ENCODE data around the gene LPIN1. TPM values are rescaled to one million over a fixed set of nuclear protein-coding genes. Genes with fewer than 3 reads are reported as not detected.

Gene LPIN1
- total RNA-seq, 2 donors from 2014 or later, result 63.0 to 112 TPM

- Mint-ChIP-seq H3K4me1 (ENCODE audit: low read depth in 2 of 2) (peaks cover 53 to 55% of the 10 kb centered on the region in 2 donors), H3K9me3 (no peaks in the 10 kb centered on the region), H3K36me3 (no peaks in the 10 kb centered on the region), H3K27ac (peak overlapping the region; percentile 80 to 93), H3K4me3 (peak overlapping the region; percentile 76), H3K27me3 (no peaks in the 10 kb centered on the region)
- peak; percentile 81 to 88 for ATAC-seq
- DNase-seq (ENCODE audit: low spot score), result peak; percentile 89
Measured at GRCh38 chr2:11743846-11744553, 2.4 kb upstream of the LPIN1 start.

- Mint-ChIP-seq H3K4me1 (ENCODE audit: low read depth in 2 of 2) (peaks cover 57 to 59% of the 10 kb centered on the region in 2 donors), H3K4me3 (peak overlapping the region; percentile 81), H3K27ac (peak overlapping the region; percentile 80 to 93), H3K36me3 (no peaks in the 10 kb centered on the region), H3K27me3 (no peaks in the 10 kb centered on the region), H3K9me3 (no peaks in the 10 kb centered on the region)
- DNase-seq (ENCODE audit: low spot score), result no peak
- ATAC-seq, result no peak
Measured at GRCh38 chr2:11744631-11745394, 1.6 kb upstream of the LPIN1 start.

- no peak for ATAC-seq
- no peaks in the 10 kb centered on the region for H3K9me3 Mint-ChIP-seq
- peaks cover 67 to 68% of the 10 kb centered on the region in 2 donors for H3K4me1 Mint-ChIP-seq (ENCODE audit: low read depth in 2 of 2)
- H3K36me3 Mint-ChIP-seq, result no peaks in the 10 kb centered on the region
- DNase-seq (ENCODE audit: low spot score), result no peak
- H3K27ac Mint-ChIP-seq, result peak overlapping the region; percentile 80 to 93
- peak overlapping the region; percentile 81 for H3K4me3 Mint-ChIP-seq
- no peaks in the 10 kb centered on the region for H3K27me3 Mint-ChIP-seq
Measured at GRCh38 chr2:11745613-11746375, 638 bp upstream of the LPIN1 start.

- DNase-seq (ENCODE audit: low spot score), result no peak
- no peak for ATAC-seq
- Mint-ChIP-seq H3K27me3 (no peaks in the 10 kb centered on the region), H3K4me1 (ENCODE audit: low read depth in 2 of 2) (peaks cover 72 to 77% of the 10 kb centered on the region in 2 donors), H3K9me3 (no peaks in the 10 kb centered on the region), H3K4me3 (peak overlapping the region; percentile 96), H3K36me3 (no peaks in the 10 kb centered on the region), H3K27ac (peak overlapping the region; percentile 93 to 95)
Measured at GRCh38 chr2:11746807-11747459, 501 bp downstream of the LPIN1 start.

- peak overlapping the region; percentile 93 to 95 for H3K27ac Mint-ChIP-seq
- ATAC-seq (no peak), DNase-seq (ENCODE audit: low spot score) (no peak)
- H3K4me3 Mint-ChIP-seq, result peak overlapping the region; percentile 96
- H3K9me3 Mint-ChIP-seq, result no peaks in the 10 kb centered on the region
- H3K36me3 Mint-ChIP-seq, result no peaks in the 10 kb centered on the region
- peaks cover 70 to 81% of the 10 kb centered on the region in 2 donors for H3K4me1 Mint-ChIP-seq (ENCODE audit: low read depth in 2 of 2)
- no peaks in the 10 kb centered on the region for H3K27me3 Mint-ChIP-seq
Measured at GRCh38 chr2:11748018-11748860, 1.8 kb downstream of the LPIN1 start.

GRCh38 chr2:11748861-11749645, 2.6 kb downstream of the LPIN1 start:
- H3K4me1 Mint-ChIP-seq (ENCODE audit: low read depth in 2 of 2), result peaks cover 71 to 84% of the 10 kb centered on the region in 2 donors
- no peak for DNase-seq (ENCODE audit: low spot score)
- no peaks in the 10 kb centered on the region for H3K36me3 Mint-ChIP-seq
- peak overlapping the region; percentile 96 for H3K4me3 Mint-ChIP-seq
- ATAC-seq, result no peak
- no peaks in the 10 kb centered on the region for H3K27me3 Mint-ChIP-seq
- peak overlapping the region; percentile 93 to 95 for H3K27ac Mint-ChIP-seq
- no peaks in the 10 kb centered on the region for H3K9me3 Mint-ChIP-seq

GRCh38 chr2:11749646-11750349, 3.4 kb downstream of the LPIN1 start:
- Mint-ChIP-seq H3K9me3 (no peaks in the 10 kb centered on the region), H3K27ac (peak overlapping the region; percentile 93 to 95), H3K27me3 (no peaks in the 10 kb centered on the region), H3K36me3 (no peaks in the 10 kb centered on the region), H3K4me3 (peak overlapping the region; percentile 96), H3K4me1 (ENCODE audit: low read depth in 2 of 2) (peaks cover 74 to 86% of the 10 kb centered on the region in 2 donors)
- DNase-seq (ENCODE audit: low spot score) (peak; percentile 78), ATAC-seq (peak; percentile 22 to 65)

- H3K36me3 Mint-ChIP-seq, result no peaks in the 10 kb centered on the region
- ATAC-seq (peak; percentile 60 to 63), DNase-seq (ENCODE audit: low spot score) (peak; percentile 77)
- peak overlapping the region; percentile 96 for H3K4me3 Mint-ChIP-seq
- no peaks in the 10 kb centered on the region for H3K27me3 Mint-ChIP-seq
- peaks cover 74 to 87% of the 10 kb centered on the region in 2 donors for H3K4me1 Mint-ChIP-seq (ENCODE audit: low read depth in 2 of 2)
- no peaks in the 10 kb centered on the region for H3K9me3 Mint-ChIP-seq
- H3K27ac Mint-ChIP-seq, result peak overlapping the region; percentile 93 to 95
Measured at GRCh38 chr2:11750422-11750821, 4.0 kb downstream of the LPIN1 start.

- Mint-ChIP-seq H3K27me3 (no peaks in the 10 kb centered on the region), H3K9me3 (no peaks in the 10 kb centered on the region), H3K27ac (peak overlapping the region; percentile 93 to 95), H3K4me3 (peak overlapping the region; percentile 96), H3K4me1 (ENCODE audit: low read depth in 2 of 2) (peaks cover 75 to 87% of the 10 kb centered on the region in 2 donors), H3K36me3 (no peaks in the 10 kb centered on the region)
- ATAC-seq (no peak), DNase-seq (ENCODE audit: low spot score) (no peak)
Measured at GRCh38 chr2:11750917-11751316, 4.5 kb downstream of the LPIN1 start.

- peaks cover 73 to 88% of the 10 kb centered on the region in 2 donors for H3K4me1 Mint-ChIP-seq (ENCODE audit: low read depth in 2 of 2)
- H3K9me3 Mint-ChIP-seq, result no peaks in the 10 kb centered on the region
- no peak for ATAC-seq
- no peaks in the 10 kb centered on the region for H3K27me3 Mint-ChIP-seq
- H3K4me3 Mint-ChIP-seq, result peak overlapping the region; percentile 85
- peaks cover 3% of the 10 kb centered on the region for H3K36me3 Mint-ChIP-seq
- peak overlapping the region; percentile 91 to 95 for H3K27ac Mint-ChIP-seq
- DNase-seq (ENCODE audit: low spot score), result no peak
Measured at GRCh38 chr2:11752906-11753305, 6.5 kb downstream of the LPIN1 start.

GRCh38 chr2:11753452-11753885, 7.0 kb downstream of the LPIN1 start:
- Mint-ChIP-seq H3K4me3 (peak overlapping the region; percentile 85), H3K27ac (peak overlapping the region; percentile 91 to 95), H3K4me1 (ENCODE audit: low read depth in 2 of 2) (peaks cover 70 to 88% of the 10 kb centered on the region in 2 donors), H3K27me3 (no peaks in the 10 kb centered on the region), H3K36me3 (peaks cover 5% of the 10 kb centered on the region), H3K9me3 (no peaks in the 10 kb centered on the region)
- DNase-seq (ENCODE audit: low spot score) (no peak), ATAC-seq (peak; percentile 36 to 56)

Measured in natural killer cell treated with Interleukin-12 subunit alpha and Interleukin-12 subunit beta and Interleukin-15 and Interleukin-18, amount 100 ng/mL, for 72 hours (primary cell).